NOMO-1 treated with dmso at 0.1 percent for 144 hours (cell line): ENCODE results near the gene EFL1.
"Not testable (repeated sequence)": the region's sequence is repeated elsewhere in the genome, so short reads cannot be mapped to it uniquely, and the experiment has no call there.

Experiments
- DNase-seq: peaks from one replicate; lab custom pipeline; 2025; ENCODE audit not compliant: unreplicated experiment; lab: John Stamatoyannopoulos, UW

EFL1 gene

DNA sequence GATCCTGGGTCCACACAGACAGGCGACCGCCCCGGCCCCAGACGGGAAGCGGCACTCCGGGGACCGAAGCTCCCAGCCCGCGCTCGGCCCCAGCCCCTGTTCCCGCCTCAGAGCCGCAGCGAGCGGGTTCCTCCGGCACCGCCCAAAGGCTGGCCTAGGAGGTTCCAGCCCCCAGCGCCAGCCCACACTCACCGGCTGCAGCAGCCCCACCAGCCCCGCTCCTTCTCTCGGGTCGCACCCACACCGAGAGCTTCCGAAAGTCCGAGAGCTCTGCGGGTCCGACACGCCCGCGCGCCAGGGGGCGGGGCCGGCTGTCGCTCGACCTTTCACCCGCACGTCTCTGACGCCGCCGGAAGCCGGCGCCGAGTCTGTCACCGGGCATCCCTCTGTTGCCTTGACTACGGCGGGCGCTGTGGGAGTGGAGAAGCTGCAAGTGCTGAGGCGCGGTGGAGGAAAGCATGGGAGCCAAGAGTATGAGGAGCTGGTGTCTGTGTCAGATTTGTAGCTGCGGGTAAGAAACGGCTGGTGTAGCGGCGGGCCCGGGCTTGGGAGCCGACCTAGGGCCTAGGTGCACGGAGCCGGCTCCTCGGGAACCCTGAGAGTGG is at the start of gene EFL1, which contains the start of gene SAXO2:
TSS of gene EFL1 (minus strand) at position 313 of the 605 bp plus-strand sequence. CDS start 956 bp downstream, outside the sequence.
TSS of gene SAXO2 (plus strand) at position 397 of the 605 bp plus-strand sequence. CDS start at position 459, 62 bp downstream.
- DNase-seq: peak; percentile 83

DNA sequence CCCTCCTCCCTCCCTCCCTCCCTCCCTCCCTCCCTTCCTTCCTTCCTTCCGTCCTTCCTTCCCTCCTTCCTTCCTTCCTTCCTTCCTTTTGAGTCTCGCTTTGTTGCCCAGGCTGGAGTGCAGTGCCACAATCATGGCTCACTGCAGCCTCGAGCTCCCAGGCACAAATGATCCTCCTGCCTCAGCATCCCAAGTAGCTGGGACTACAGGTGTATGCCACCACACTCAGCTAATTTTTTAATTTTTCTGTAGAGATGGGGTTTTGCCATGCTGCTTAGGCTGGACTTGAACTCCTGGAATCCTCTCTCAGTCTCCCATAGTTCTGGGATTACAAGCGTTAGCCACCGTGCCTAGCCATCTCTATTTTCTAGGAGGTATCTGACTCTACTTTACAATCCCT is 48.8 kb upstream of the EFL1 start:
- not testable (repeated sequence) for DNase-seq

DNA sequence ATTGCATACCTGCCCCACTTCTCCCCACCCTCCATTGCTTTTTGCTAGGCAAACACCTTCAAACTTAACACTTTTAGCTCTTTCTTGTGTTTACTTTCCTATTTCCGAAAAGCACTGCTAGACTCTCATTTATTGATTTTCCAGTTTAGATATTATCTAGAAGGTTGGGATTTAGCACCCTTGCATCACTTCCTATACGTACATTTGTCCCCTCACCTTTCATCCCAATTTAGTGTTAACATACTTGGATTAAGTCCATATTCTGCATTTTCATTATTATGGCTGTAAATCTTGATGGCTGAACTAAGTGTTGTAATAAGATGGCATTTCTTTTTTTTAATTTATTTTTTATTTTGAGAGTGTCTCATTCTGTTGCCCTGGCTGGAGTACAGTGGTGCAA is 47.3 kb upstream of the EFL1 start:
- DNase-seq: no peak

DNA sequence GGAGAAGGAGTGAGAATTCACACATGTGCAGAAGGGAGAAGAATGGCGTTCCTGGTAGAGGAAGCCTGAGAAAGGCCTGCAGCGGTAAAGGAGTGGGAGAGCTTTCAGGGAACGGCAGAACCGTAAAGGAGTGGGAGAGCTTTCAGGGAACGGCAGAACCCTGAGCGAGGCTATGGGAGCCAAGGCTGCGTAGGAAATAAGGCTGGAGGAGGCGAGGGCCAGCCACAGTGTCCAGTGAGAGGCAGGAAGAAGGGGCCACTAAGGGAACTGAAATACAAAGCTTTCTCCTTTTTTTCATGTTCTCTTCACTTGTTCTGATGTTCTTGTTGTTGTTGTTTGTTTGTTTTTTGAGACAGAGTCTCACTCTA is 45.2 kb upstream of the EFL1 start:
- no peak for DNase-seq

DNA sequence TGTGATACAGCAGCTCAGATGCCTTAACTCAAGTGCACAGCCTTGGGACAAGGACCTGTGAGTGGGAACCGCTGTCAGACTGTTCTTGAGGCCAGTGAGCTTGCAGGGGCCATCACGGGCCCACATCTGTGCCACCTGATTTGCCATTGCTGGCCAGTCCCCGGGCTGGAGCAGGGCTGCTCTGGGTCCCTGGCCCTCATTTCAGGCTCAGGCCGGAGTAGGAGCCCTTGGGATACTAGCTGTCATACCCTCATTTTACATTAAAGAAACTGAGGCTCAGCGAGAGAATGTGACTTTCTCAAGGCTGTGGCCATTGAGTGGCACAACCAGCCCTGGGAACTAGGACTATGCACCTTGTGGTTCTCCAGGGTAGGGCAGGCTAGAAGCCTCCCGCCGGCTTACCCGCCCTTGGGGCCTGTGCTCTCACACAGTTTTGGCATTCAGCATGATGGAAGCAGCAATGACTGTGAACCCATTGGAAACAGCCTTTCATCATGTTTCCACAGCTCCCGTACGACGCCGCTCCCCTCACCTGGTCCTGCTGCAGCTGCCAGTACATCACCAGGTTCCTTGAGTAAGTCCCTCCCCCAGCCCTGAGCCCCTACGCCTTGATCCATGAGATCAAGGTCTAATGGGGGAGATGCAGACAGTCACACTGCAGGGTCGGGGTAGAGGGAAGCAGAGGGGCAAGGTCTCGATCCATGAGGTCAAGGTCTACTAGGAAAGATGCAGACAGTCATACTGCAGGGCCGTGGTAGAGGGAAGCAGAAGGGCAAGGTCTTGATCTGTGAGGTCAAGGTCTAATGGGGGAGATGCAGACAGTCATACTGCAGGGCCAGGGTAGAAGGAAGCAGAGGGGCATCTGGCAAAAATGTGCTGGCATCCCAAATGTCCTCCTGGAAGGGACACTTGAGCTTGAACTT is 44.5 kb upstream of the EFL1 start:
- DNase-seq: no peak

DNA sequence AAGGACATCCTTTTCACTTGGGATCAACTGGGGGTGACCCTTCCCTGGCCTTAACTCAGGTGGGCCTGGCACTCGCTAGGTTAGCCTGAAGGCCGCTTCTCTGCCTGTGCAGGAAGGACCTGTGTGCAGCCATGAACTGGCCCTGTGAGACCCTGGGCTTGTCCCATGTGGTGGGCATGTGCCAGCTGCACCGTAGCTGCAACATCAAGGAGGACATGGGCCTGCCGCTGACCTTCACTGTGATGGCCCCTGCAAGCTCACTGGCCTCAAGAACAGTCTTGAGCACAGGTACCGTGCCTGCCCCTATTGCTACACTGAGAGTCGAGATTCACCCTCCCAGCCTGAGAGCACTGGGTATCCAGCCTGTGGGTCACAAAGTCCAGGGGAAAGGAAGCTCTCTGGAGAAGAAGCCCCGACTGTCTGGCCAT is 43.1 kb upstream of the EFL1 start:
- no peak for DNase-seq

DNA sequence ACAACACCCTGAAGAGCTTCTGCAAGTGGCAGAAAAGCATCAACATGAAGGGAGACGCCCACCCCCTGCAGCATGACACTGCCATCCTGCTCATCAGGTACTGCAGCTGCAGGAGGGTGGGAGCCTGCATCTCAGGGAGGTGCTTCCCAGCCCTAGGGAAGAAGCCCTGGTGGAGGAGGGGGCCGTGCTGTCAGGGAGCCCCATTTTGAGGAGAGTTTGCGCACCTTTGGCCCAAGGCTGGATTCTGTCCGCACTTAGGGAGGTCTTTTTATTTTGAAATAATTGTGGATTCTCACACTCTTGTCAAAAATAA is 42.2 kb upstream of the EFL1 start:
- no peak for DNase-seq

DNA sequence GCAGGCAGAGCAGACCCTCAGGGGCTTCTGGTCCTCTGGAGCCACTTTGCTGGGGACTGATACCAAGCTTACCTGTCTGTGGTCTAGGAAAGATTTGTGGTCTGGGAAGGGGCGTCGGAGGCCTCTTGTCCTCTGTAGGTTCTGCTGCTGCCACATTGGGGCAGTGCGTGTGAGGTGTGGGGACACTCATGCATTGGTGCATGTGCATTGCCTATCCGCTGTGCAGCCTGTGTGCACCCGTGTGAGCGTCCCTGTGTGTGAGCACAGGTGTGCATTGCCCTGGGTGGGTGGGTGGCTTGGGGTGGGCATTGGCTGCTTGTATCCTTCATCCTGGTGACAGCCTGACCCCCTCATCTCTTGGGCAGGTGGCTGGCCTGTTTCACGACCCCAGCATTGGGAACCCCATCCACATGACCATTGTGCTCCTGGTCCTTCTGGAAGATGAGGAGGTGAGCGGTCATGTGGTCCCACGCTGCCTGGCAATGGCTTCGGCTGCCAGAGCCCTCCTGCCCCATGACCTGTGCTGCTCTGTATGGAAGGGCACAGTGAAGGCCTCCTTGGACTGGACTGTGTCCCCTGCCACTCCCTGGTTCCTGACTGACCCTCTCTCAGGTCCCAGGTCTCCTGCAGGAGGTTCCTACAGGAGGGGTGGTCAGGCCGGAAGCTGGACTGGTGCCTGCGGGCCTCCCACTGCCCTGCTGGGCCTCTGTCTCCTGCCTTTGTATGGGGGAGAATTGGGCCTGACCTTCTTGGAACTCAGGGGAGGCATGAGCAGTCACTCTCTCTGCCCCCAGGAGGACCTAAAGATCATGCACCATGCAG is 41.6 kb upstream of the EFL1 start:
- no peak for DNase-seq

DNA sequence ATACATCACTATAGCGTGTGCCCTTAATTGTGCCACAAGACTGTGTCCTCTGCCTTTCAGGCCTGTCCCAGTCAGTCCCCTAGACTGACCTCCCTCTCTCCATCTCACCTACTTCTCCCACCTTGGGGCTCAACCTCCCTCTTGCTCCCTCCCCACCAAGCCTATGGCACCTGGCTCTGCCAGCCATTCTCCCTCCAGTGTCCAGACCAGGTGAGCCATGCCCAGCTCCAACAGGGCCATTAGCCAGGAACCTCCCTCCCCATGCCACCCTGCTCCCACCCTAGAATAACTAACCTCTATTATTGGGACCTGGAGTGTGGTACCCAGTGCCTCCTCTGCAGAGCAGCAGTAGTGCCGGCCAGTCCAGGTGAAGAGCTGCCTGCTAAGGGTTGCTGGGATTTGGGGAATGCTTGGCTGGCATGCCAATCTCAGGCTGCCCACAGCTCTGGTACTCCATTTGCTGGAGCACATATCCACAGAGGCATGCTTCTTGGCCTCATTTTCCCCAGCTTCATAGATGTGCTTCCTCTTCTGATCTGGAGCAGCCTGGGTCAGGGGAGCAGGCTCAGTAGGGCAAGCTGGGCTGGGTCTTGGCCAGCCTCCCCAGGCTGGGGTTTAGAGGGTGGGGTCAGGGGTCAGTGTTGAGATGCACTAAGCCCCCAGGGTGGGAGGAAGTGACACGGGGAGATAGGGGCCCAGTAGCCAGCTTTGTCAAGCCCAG is 38.9 kb upstream of the EFL1 start:
- DNase-seq: no peak

DNA sequence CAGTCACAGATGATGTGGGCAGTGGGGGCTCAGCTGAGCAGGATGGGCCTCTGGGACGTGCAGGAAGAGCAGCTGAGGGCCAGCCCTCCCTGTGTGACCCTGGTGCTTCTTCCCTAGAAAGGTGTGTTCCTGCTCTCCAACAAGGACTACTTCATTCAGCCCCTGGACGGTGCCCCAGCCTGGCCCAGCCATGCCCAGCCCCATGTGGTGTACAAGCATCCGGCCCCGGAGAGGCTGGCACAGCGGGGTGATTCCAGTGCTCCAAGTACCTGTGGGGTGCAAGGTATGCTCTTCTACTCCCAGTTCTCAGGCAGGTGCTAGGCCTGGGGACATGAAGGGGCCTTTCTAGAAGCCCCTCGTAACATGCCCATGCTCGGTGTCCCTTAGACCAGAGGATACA is 38.3 kb upstream of the EFL1 start:
- DNase-seq: no peak

DNA sequence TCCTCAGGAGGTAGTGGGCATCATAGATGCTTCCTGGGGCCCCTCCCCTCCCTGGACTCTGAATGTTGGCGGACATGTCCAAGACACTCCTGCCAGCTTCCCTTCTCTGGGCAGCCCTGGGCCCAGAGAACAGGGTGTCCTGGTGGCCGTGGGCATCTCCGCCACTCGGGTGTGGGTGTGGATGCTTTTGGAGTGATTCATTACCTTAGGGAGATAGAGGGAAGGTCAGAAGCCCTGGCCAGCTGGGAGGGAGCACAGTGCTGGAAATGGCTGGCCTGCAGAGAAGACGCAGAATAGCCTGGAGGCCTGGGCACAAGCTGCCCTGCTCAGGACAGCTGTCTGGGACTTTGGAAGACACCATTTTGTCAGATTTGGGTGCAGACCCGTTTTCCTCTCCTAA is 37.8 kb upstream of the EFL1 start:
- DNase-seq: not testable (repeated sequence)

DNA sequence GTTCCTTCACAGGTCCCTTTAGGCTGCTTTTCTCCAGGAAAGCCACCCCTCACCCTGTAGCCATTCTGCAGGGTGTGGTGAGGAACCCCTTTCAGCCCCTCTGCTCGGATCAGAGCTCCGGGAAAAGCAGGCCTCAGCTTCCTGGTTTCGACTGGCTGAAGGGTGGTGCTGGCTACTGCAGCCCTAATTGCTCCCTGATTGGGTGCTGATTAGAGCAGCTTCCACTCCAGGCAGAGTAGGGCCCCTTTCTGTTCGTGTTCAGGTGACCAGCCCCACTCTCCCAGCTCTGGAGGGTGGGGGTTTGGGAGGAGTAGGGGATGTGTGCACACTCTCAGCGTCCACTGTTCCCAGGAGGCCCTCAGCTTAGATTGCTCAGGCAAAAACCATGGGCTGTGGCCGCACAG is 37.0 kb upstream of the EFL1 start:
- not testable (repeated sequence) for DNase-seq

DNA sequence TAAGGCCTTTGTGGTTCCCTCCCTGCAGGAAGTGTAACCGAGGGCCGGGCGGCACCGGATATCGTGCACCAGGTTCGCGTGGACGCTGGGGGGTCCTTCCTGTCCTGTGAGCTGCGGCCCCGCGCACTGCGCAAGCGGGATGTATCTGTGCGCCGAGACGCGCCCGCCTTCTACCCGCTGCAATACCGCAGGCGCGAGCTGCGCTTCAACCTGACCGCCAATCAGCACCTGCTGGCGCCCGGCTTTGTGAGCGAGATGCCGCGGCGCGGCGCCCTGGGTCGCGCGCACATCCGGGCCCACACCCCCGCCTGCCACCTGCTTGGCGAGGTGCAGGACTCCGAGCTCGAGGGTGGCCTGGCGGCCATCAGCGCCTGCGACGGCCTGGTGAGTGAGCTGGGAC is 36.0 kb upstream of the EFL1 start:
- no peak for DNase-seq

DNA sequence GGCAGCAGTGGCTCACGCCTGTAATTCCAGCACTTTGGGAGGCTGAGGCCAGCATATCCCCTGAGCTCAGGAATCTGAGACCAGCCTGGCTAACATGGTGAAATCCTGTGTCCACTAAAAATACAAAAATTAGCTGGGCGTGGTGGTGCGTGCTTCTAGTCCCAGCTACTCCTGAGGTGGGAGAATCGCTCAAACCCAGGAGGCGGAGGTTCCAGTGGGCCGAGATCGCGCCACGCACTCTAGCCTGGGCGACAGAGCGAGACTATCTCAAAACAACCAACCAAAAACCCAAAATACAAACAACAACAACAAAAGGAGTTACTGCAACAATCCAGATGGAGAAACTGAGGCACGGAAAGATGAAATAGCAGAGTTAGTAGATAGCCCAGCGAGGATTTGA is 35.5 kb upstream of the EFL1 start:
- no peak for DNase-seq

DNA sequence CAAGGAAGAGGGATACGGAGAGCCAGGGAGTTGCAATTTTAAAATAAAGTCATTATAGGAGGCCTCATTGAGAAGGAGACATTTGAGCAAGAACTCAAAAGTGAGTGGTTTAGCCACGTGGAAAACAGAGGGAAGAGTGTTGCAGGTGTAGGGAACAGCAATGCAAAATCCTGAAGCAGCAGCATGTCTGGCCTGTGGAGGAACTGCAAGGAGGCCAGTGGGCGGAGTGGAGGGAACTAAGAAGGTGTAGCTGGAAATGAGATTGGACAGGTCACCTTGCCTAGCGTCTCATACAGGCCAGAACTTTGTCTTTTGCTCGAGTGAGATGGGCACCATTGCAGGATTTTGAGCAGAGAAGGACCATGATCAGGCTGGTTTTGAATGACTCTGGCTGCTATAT is 35.0 kb upstream of the EFL1 start:
- no peak for DNase-seq

DNA sequence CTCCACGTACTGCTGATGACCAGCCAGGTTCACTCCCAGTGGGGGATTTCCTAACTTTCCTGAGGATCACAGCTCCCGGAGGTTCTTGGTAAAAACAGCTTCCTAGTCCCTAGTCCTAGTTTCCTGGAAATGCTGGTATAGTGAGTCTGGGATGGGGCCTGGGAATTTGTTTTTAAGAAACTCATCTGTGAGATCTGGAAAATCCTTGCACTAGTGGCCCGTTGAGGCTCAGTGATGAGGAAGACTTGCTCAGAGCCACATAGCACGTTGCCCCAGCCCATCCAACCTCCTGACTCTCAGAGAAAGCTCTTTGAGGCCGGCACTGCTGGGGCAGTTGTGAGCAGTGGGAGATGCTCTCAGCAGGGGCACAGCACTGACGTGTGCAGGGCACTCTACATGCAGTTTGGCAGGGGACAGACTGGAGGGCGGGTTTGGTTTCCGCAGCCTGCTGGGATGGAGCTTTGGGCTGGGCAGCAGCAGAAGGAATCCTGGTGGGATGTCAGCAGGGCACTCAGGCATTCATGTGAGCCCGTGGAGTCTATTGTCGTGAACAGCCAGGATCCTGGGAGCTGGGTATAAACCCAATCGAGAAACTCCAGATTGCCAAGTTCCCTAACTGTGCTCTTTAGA is 31.6 kb upstream of the EFL1 start:
- DNase-seq: no peak

DNA sequence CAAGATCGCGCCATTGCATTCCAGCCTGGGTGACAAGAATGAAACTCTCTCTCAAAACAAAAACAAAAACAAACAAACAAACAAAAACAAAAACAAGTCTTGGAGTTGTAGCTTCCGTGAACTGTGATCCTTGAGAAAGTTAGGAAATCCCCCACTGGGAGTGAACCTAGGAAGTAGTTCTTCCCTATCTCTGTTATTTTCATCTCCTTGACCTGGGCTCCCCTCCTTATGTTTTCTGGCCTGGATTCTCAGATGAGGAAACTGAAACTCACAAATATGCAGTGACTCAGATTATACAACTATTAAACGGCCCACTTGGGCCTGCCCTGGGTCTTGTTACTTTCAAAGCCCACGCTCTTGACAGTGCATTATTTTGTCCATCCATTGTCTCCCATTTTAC is 29.7 kb upstream of the EFL1 start:
- no peak for DNase-seq

DNA sequence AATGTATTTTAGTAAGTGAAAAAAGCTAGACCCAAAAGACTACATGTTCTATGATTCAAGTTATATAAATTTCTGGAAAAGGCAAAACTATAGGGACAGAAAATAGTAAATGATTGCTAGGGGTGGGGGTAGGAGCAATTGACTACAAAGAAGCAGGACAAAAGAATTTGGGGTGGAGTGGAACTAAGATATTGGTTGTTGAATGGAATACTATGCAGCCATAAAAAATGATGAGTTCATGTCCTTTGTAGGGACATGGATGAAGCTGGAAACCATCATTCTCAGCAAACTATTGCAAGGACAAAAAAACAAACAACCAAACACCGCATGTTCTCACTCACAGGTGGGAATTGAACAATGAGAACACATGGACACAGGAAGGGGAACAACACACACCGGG is 25.7 kb upstream of the EFL1 start:
- not testable (repeated sequence) for DNase-seq

DNA sequence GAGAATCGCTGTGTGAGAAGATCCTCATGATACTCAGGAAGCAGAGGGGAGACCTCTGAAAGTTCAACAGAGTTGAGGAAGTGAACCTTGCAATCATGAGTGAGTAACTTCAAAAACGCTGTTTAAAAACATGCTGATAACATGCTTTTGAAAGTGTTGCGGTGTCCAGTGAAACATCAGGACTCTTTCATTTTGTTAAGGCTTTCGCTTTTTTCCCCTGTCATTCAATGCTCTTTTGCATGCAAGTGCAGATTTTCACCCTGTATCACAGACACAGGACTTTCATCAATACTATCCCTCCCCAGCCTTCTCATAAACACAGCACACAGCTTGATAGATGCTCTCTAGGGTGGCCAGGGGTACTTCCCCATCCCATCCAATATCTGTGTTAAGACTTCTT is 23.9 kb upstream of the EFL1 start:
- DNase-seq: not testable (repeated sequence)

DNA sequence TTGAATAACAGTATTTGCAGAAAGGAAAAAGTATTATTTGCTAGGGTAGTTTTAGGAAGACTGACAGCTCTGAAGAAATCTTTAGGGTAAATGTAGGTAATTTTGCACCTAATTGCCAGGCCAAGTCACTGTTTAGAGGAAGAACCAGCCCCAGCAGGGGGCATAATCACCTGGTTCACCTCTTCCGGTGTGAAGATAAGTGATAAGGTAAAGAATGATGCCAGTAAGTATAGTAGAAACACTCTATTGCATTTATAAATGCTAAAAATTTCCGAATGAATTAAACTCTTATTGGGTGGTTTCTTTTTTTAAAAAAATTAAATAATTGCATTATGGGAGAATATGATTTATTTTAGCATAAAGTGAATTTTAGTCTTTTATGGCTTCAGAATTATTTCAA is 21.8 kb upstream of the EFL1 start:
- DNase-seq: not testable (repeated sequence)

DNA sequence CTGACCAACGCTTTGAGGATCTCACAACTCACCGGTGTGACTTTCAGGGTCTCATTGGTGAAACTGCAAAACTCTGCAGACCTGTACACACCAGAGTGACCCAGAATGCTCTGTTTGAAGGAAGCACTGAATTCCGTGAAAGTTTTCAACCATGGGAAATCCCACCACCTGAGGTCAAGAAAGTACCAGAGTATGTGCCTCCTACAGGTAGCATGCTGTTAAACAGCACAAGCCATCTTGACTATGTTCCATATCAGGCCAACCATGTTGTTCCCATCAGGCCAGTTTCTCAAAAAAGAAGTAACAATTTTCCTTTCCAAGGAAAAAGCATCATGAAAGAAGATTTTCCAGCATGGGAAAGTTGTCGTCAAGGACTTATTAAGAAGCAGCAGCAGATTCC is 19.9 kb upstream of the EFL1 start:
- DNase-seq: not testable (repeated sequence)
